GM12873 (cell line): ENCODE data around the gene KLK10.

Source experiments
- CTCF ChIP-seq: IDR thresholded peaks from 2 replicates; pipeline ENCODE4 v1.5.1; 2012; ENCODE audit warnings: low read depth, mild to moderate bottlenecking, moderate library complexity, low read length, control low read depth; ENCODE audit not compliant: insufficient read depth; ENCODE audit errors: missing control alignments

The KLK10 gene

GRCh38 chr19:51019544-51019925 is at the start of gene KLK10:
KLK10 (minus strand) TSS chr19:51019709; CDS start chr19:51019130, 579 bp downstream.
- no peak for TF ChIP-seq CTCF

GRCh38 chr19:51066393-51067186 is 47.1 kb upstream of the KLK10 start:
- no peak for TF ChIP-seq CTCF

GRCh38 chr19:51065221-51065960 is 45.9 kb upstream of the KLK10 start:
- TF ChIP-seq CTCF: no peak

- no peak for TF ChIP-seq CTCF
Observed at GRCh38 chr19:51064534-51065220, 45.2 kb upstream of the KLK10 start, which contains the start of gene KLK13. KLK13 (minus strand) TSS chr19:51065092; CDS start chr19:51065067, 25 bp downstream.

GRCh38 chr19:51063664-51064063 is 44.2 kb upstream of the KLK10 start:
- no peak for TF ChIP-seq CTCF

GRCh38 chr19:51060973-51061372 is 41.5 kb upstream of the KLK10 start:
- no peak for TF ChIP-seq CTCF

GRCh38 chr19:51060336-51060735 is 40.8 kb upstream of the KLK10 start:
- no peak for TF ChIP-seq CTCF
